Mesenchymal stem cell (in vitro differentiated cells and primary cell): ENCODE data around the gene PCSK9.
A peak's percentile ranks its signal among the peaks of the same experiment; 100 is the strongest.

ENCODE experiments used
- DNase-seq: peaks from one replicate; pipeline ENCODE4 v3.0.0-alpha.2; 2013
- H2AFZ ChIP-seq: one replicate; pipeline ENCODE4 v1.6.1; 2013; ENCODE audit warnings: low read depth, mild to moderate bottlenecking, control low read depth, inconsistent platforms, low read length, moderate library complexity
- H2AK5ac ChIP-seq: 2 replicates; pipeline ENCODE4 v1.6.1; 2013; ENCODE audit warnings: low read length, moderate library complexity, mild to moderate bottlenecking, inconsistent platforms; ENCODE audit not compliant: severe bottlenecking
- H2BK120ac ChIP-seq: one replicate; pipeline ENCODE4 v1.6.1; 2013; ENCODE audit warnings: low read depth, mild to moderate bottlenecking, inconsistent platforms, low read length, moderate library complexity
- H2BK12ac ChIP-seq, 2 experiments: one replicate each; pipeline ENCODE4 v1.6.1; 2013; ENCODE audit warnings: inconsistent platforms in 2 of 2, low read length in 2 of 2, mild to moderate bottlenecking in 2 of 2, moderate library complexity in 2 of 2, control low read depth in 1 of 2
- H2BK15ac ChIP-seq: one replicate; pipeline ENCODE4 v1.6.1; 2013; ENCODE audit warnings: mild to moderate bottlenecking, low read depth, inconsistent platforms; ENCODE audit not compliant: poor library complexity, severe bottlenecking
- H2BK5ac ChIP-seq: 2 replicates; pipeline ENCODE4 v1.6.1; 2013; ENCODE audit warnings: low read depth, mild to moderate bottlenecking, low read length, control low read depth, inconsistent platforms; ENCODE audit not compliant: poor library complexity, severe bottlenecking
- H3K14ac ChIP-seq, 2 experiments: one replicate each; pipeline ENCODE4 v1.6.1; 2013; ENCODE audit warnings: inconsistent platforms in 2 of 2, low read length in 2 of 2, control low read depth in 1 of 2, mild to moderate bottlenecking in 1 of 2, moderate library complexity in 1 of 2
- H3K18ac ChIP-seq, 2 experiments: one replicate each; pipeline ENCODE4 v1.6.1; 2013; ENCODE audit warnings: inconsistent platforms in 2 of 2, low read length in 2 of 2, control low read depth in 1 of 2, low read depth in 1 of 2, mild to moderate bottlenecking in 1 of 2
- H3K23ac ChIP-seq, 2 experiments: one replicate each; pipeline ENCODE4 v1.6.1; 2013; ENCODE audit warnings: inconsistent platforms in 2 of 2, low read length in 2 of 2, mild to moderate bottlenecking in 2 of 2, moderate library complexity in 2 of 2, control low read depth in 1 of 2
- H3K27ac ChIP-seq: 2 replicates; pipeline ENCODE4 v1.5.1; 2013; ENCODE audit warnings: mild to moderate bottlenecking, moderate library complexity, low read length, control low read depth, inconsistent platforms; ENCODE audit not compliant: poor library complexity, severe bottlenecking
- H3K27me3 ChIP-seq, 2 experiments: 2 replicates each; pipeline versions ENCODE4 v1.6.1 to v1.7.0; 2013; ENCODE audit warnings: low read length in 2 of 2, mild to moderate bottlenecking in 2 of 2, moderate library complexity in 2 of 2, control low read depth in 1 of 2, inconsistent platforms in 1 of 2; ENCODE audit not compliant: control insufficient read depth in 1 of 2, insufficient read depth in 1 of 2
- H3K36me3 ChIP-seq, 2 experiments: 2 replicates each; pipeline versions ENCODE4 v1.6.1 to v1.7.0; 2013; ENCODE audit warnings: low read length in 2 of 2, control low read depth in 1 of 2, inconsistent platforms in 1 of 2, low read depth in 1 of 2, mild to moderate bottlenecking in 1 of 2; ENCODE audit not compliant: insufficient read depth in 2 of 2, control insufficient read depth in 1 of 2
- H3K4ac ChIP-seq, 2 experiments: one replicate each; pipeline ENCODE4 v1.6.1; 2013; ENCODE audit warnings: inconsistent platforms in 2 of 2, low read length in 2 of 2, mild to moderate bottlenecking in 2 of 2, moderate library complexity in 2 of 2, control low read depth in 1 of 2, low read depth in 1 of 2
- H3K4me1 ChIP-seq: 2 replicates; pipeline ENCODE4 v1.6.1; 2013; ENCODE audit warnings: low read depth, low read length, control low read depth; ENCODE audit not compliant: control insufficient read depth, insufficient read depth
- H3K4me2 ChIP-seq: 2 replicates; pipeline ENCODE4 v1.6.1; 2013; ENCODE audit warnings: low read length, mild to moderate bottlenecking, inconsistent platforms; ENCODE audit not compliant: poor library complexity, severe bottlenecking
- H3K4me3 ChIP-seq, 2 experiments: 2 replicates each; pipeline versions ENCODE4 v1.5.1 to v1.7.0; 2013; ENCODE audit warnings: low read length in 2 of 2, mild to moderate bottlenecking in 2 of 2, control low read depth in 1 of 2, low read depth in 1 of 2; ENCODE audit not compliant: insufficient read depth in 1 of 2
- H3K79me1 ChIP-seq: replicated peaks from 2 replicates; pipeline ENCODE4 v1.6.1; 2013; ENCODE audit warnings: mild to moderate bottlenecking, control low read depth, low read length, inconsistent platforms; ENCODE audit not compliant: poor library complexity, severe bottlenecking
- H3K9ac ChIP-seq: 2 replicates; pipeline ENCODE4 v1.7.0; 2013; ENCODE audit warnings: mild to moderate bottlenecking, low read length, moderate library complexity
- H3K9me3 ChIP-seq: 2 replicates; pipeline ENCODE4 v1.7.0; 2013; ENCODE audit warnings: mild to moderate bottlenecking, low read length; ENCODE audit not compliant: control insufficient read depth
- H4K8ac ChIP-seq: one replicate; pipeline ENCODE4 v1.6.1; 2013; ENCODE audit warnings: inconsistent platforms, mild to moderate bottlenecking, low read length, moderate library complexity
- H4K91ac ChIP-seq: one replicate; pipeline ENCODE4 v1.6.1; 2013; ENCODE audit warnings: mild to moderate bottlenecking, low read length, inconsistent platforms
- WGBS: methylation state at CpG from one replicate; pipeline ENCODE4 v1.1.7; 2013; ENCODE audit warnings: mixed read lengths; 5-methylcytosine and 5-hydroxymethylcytosine counted together

Gene PCSK9

DNA sequence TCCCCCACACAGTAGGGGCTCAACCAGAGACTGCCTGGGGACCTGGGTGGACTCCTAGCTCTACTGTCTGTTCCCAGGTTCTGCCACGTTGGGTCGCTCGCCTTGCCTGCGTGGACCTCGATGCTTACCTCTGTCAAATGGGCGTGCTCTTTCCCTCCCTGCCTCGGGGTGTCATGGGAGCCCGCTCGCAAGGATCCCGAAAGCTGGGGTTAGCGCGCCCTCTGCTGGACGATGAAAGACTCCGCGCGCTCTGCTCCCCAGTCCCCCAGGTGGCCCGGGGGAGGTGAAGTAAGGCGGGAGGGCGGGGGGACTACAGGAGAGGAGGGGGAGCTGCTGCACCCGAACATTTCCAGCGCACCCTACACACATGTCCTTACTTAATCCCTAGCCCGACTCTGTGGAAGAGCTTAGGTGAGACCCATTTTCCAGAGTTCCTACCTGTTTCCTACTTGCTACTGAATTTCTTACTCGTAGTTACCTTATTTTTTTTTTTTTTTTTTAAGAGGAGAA, 42.9 kb upstream of the PCSK9 start:
- Histone ChIP-seq H2BK5ac (no peak overlapping the region), H3K36me3 (no peaks in the 10 kb centered on the region), H2BK15ac (no peak overlapping the region), H3K18ac (no peak overlapping the region), H3K9me3 (no peaks in the 10 kb centered on the region), H4K8ac (peak overlapping the region; percentile 19), H3K9ac (peak overlapping the region; percentile 32), H2AFZ (no peak overlapping the region), H3K4me1 (peaks cover 15% of the 10 kb centered on the region), H3K23ac (no peak overlapping the region), H3K4me2 (peak overlapping the region; percentile 81), H2BK120ac (no peak overlapping the region), H3K27ac (no peak overlapping the region), H3K4me3 (peak overlapping the region in 1 of 2 experiments; percentile 47), H4K91ac (no peak overlapping the region), H3K27me3 (peaks cover 38 to 67% of the 10 kb centered on the region in 2 experiments), H3K14ac (no peak overlapping the region), H2BK12ac (no peak overlapping the region), H3K79me1 (no peaks in the 10 kb centered on the region), H3K4ac (no peak overlapping the region), H2AK5ac (no peak overlapping the region)
- 11% methylated on average over 6 of the region's 23 CpGs for WGBS
- peak; percentile 65 for DNase-seq

DNA sequence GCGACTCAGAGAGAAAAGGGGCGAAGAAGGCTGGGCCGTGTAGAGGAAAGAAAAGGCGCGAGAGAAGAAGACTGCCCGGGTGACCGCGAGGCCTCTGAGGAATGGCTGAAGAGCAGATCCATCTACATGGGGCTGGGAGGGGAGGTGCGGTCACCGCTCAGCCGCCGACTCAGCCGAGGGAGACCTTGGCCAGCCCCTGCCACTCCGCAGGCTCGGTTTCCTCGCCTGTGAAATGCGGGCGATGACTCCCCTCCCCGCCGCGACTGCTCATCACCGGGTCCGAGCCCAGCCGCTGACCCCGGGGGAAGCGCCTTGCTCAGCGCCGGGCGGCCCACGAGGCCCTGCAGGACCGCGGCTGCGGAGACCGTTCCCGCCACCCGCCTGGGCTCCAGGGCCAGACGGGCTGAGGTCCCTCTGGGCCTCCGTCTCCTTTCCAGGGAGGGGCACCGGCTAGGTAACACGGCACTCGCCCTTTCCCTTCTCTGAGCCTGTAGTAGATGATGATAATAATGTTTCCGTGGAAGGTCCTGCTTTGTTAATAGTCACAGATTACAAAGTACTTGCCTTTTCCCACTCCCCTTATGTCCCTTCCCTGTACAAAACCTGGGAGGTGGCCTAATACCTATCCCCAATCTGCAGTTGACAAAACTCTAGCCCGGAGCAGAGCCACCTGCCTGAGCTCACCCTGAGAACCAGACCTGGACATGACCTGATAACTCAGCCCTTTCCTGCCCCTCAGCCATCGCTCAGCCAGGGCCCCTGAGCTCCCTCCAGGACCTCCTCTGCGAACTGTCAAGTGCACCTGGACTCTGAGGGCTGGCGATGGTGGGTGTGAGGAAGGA, 42.3 kb upstream of the PCSK9 start:
- H3K4me1 ChIP-seq, result peaks cover 15% of the 10 kb centered on the region
- H3K23ac ChIP-seq, result no peak overlapping the region
- no peak overlapping the region for H2BK15ac ChIP-seq
- DNase-seq, result peak; percentile 35
- no peak overlapping the region for H3K4ac ChIP-seq
- peak overlapping the region in 1 of 2 experiments; percentile 26 for H3K18ac ChIP-seq
- no peak overlapping the region for H4K8ac ChIP-seq
- peak overlapping the region; percentile 32 to 47 for H3K4me3 ChIP-seq
- H3K36me3 ChIP-seq, result no peaks in the 10 kb centered on the region
- peak overlapping the region in 1 of 2 experiments; percentile 20 for H3K14ac ChIP-seq
- peaks cover 38 to 73% of the 10 kb centered on the region in 2 experiments for H3K27me3 ChIP-seq
- no peak overlapping the region for H2BK120ac ChIP-seq
- peak overlapping the region; percentile 81 for H3K4me2 ChIP-seq
- no peaks in the 10 kb centered on the region for H3K79me1 ChIP-seq
- no peak overlapping the region for H2BK5ac ChIP-seq
- no peak overlapping the region for H2AK5ac ChIP-seq
- H3K27ac ChIP-seq, result no peak overlapping the region
- H3K9ac ChIP-seq, result peak overlapping the region; percentile 32
- no peak overlapping the region for H4K91ac ChIP-seq
- no peak overlapping the region for H2BK12ac ChIP-seq
- H2AFZ ChIP-seq, result peak overlapping the region; percentile 36
- WGBS, result 5% methylated on average over 41 of the region's 46 CpGs
- H3K9me3 ChIP-seq, result no peaks in the 10 kb centered on the region

DNA sequence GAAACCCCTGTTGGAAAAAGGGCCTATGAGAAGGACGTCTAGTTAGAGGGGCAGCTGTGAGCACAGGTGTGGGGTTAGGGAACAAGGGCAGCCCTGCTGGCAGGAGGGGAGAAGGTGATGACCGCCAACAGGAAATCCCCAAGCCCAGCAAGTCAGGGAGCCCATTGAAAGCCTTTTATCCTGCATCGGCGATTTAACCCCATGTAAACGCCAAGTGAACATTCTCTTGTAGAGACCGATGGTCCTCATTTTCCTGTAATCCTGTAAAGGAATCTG, 41.7 kb upstream of the PCSK9 start:
- H3K36me3 ChIP-seq, result no peaks in the 10 kb centered on the region
- H2BK15ac ChIP-seq, result no peak overlapping the region
- no peak overlapping the region for H3K18ac ChIP-seq
- H3K9ac ChIP-seq, result no peak overlapping the region
- H3K9me3 ChIP-seq, result no peaks in the 10 kb centered on the region
- H4K91ac ChIP-seq, result no peak overlapping the region
- H3K4ac ChIP-seq, result no peak overlapping the region
- no peak overlapping the region for H2BK120ac ChIP-seq
- no peak for DNase-seq
- WGBS, result 44% methylated on average over 6 of the region's 6 CpGs
- no peak overlapping the region for H2AK5ac ChIP-seq
- no peaks in the 10 kb centered on the region for H3K79me1 ChIP-seq
- H3K23ac ChIP-seq, result no peak overlapping the region
- H3K4me2 ChIP-seq, result no peak overlapping the region
- no peak overlapping the region for H3K27ac ChIP-seq
- no peak overlapping the region for H2BK12ac ChIP-seq
- H4K8ac ChIP-seq, result no peak overlapping the region
- no peak overlapping the region for H3K4me3 ChIP-seq
- H2AFZ ChIP-seq, result no peak overlapping the region
- no peak overlapping the region for H3K14ac ChIP-seq
- H2BK5ac ChIP-seq, result no peak overlapping the region
- H3K27me3 ChIP-seq, result peaks cover 38 to 78% of the 10 kb centered on the region in 2 experiments
- H3K4me1 ChIP-seq, result peaks cover 15% of the 10 kb centered on the region

DNA sequence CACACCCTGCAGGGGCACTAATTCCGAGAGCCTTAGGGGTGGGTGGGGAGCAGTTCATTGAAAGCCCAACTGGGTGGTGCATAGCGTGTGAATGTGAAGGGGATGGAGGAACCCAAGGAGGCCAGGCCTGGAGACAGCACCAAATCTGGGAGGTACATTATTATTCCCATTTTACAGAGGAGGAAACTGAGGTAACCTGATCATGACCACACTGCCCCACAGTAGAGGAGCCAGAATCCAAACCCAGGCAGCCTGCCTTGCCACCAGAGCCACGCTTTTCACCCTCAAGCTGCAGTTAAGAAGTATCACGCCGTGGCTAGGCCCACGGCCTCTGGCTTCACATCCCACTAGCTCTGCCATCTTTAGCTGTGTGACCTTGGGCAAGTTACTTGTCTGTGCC, 41.2 kb upstream of the PCSK9 start:
- Histone ChIP-seq H3K4me2 (no peak overlapping the region), H3K9ac (no peak overlapping the region), H3K14ac (no peak overlapping the region), H3K4me3 (no peak overlapping the region), H3K27me3 (peaks cover 38 to 81% of the 10 kb centered on the region in 2 experiments), H2BK5ac (no peak overlapping the region), H3K79me1 (no peaks in the 10 kb centered on the region), H3K4me1 (peaks cover 15% of the 10 kb centered on the region), H3K4ac (no peak overlapping the region), H3K27ac (no peak overlapping the region), H3K36me3 (no peaks in the 10 kb centered on the region), H3K9me3 (no peaks in the 10 kb centered on the region), H4K8ac (no peak overlapping the region), H2BK120ac (no peak overlapping the region), H2AFZ (no peak overlapping the region), H3K23ac (no peak overlapping the region), H2BK15ac (no peak overlapping the region), H2BK12ac (no peak overlapping the region), H2AK5ac (no peak overlapping the region), H3K18ac (no peak overlapping the region), H4K91ac (no peak overlapping the region)
- DNase-seq, result no peak
- 91% methylated on average over 5 of the region's 6 CpGs for whole genome bisulfite sequencing
